Keratinocyte (primary cell): ENCODE data around the gene MAP3K20. TPM values are rescaled to one million over a fixed set of nuclear protein-coding genes. Genes with fewer than 3 reads are reported as not detected.

Experiments used
- DNase-seq: peaks from one replicate; pipeline ENCODE4 v3.0.0-alpha.2; 2011; ENCODE audit warnings: low read depth, missing footprints, low spot score
- FAIRE-seq: peaks from 2 replicates; lab custom pipeline; 2011; peaks lifted over from hg19 to GRCh38; lab: Jason Lieb, UNC
- H2AFZ ChIP-seq: 2 replicates; pipeline ENCODE4 v1.6.0; 2012; ENCODE audit warnings: low read length, control low read depth, inconsistent platforms; ENCODE audit not compliant: control insufficient read depth
- H3K27ac ChIP-seq: 2 replicates; pipeline ENCODE4 v1.5.1; 2011; ENCODE audit warnings: low read length; ENCODE audit not compliant: control insufficient read depth, insufficient read depth
- H3K27me3 ChIP-seq: 3 replicates; pipeline ENCODE4 v1.6.0; 2011; ENCODE audit warnings: low read length; ENCODE audit not compliant: control insufficient read depth, insufficient read depth; ENCODE audit errors: extremely low read depth
- H3K36me3 ChIP-seq, 2 experiments: 2 replicates in 1 of 2; 3 replicates in 1 of 2; pipeline ENCODE4 v1.5.1; 2011; ENCODE audit warnings: low read length in 2 of 2, mild to moderate bottlenecking in 1 of 2; ENCODE audit not compliant: control insufficient read depth in 2 of 2, insufficient read depth in 2 of 2; ENCODE audit errors: extremely low read depth in 1 of 2
- H3K4me1 ChIP-seq: 3 replicates; pipeline ENCODE4 v1.5.1; 2011; ENCODE audit warnings: low read length; ENCODE audit not compliant: control insufficient read depth, insufficient read depth; ENCODE audit errors: extremely low read depth
- H3K4me2 ChIP-seq: 3 replicates; pipeline ENCODE4 v1.6.0; 2011; ENCODE audit warnings: low read depth, low read length; ENCODE audit not compliant: control insufficient read depth, insufficient read depth; ENCODE audit errors: extremely low read depth
- H3K4me3 ChIP-seq, 3 experiments: fragments of 200-600 bp in 1 of 3; sonication (generic) in 1 of 3; 2 replicates in 2 of 3; 3 replicates in 1 of 3; pipeline ENCODE4 v1.5.1; 2011 to 2016; ENCODE audit warnings: low read length in 3 of 3, mild to moderate bottlenecking in 3 of 3, control low read depth in 2 of 3, inconsistent platforms in 1 of 3, low read depth in 1 of 3, mixed read lengths in 1 of 3, mixed run types in 1 of 3, moderate library complexity in 1 of 3; ENCODE audit not compliant: control insufficient read depth in 2 of 3, insufficient read depth in 2 of 3; ENCODE audit errors: extremely low read depth in 1 of 3
- H3K79me2 ChIP-seq: 2 replicates; pipeline ENCODE4 v1.6.0; 2012; ENCODE audit warnings: low read length; ENCODE audit not compliant: control insufficient read depth, insufficient read depth
- H3K9ac ChIP-seq: 3 replicates; pipeline ENCODE4 v1.6.0; 2011; ENCODE audit warnings: low read length; ENCODE audit not compliant: control insufficient read depth, insufficient read depth; ENCODE audit errors: extremely low read depth
- H3K9me1 ChIP-seq: 3 replicates; pipeline ENCODE4 v1.6.0; 2011; ENCODE audit warnings: low read length; ENCODE audit not compliant: control insufficient read depth, insufficient read depth; ENCODE audit errors: extremely low read depth
- H3K9me3 ChIP-seq: 2 replicates; pipeline ENCODE4 v1.5.1; 2012; ENCODE audit warnings: low read depth, low read length; ENCODE audit not compliant: control insufficient read depth
- H4K20me1 ChIP-seq: 3 replicates; pipeline ENCODE4 v1.6.0; 2011; ENCODE audit warnings: low read length; ENCODE audit not compliant: control insufficient read depth, insufficient read depth; ENCODE audit errors: extremely low read depth
- CTCF ChIP-seq, 3 experiments: IDR thresholded peaks in 1 of 3; conservative IDR thresholded peaks in 1 of 3; optimal IDR thresholded peaks in 1 of 3; 2 replicates in 2 of 3; 3 replicates in 1 of 3; pipeline versions ENCODE3 to v1.5.1; 2011; ENCODE audit warnings: low read length in 3 of 3, mild to moderate bottlenecking in 3 of 3, moderate library complexity in 2 of 3, control low read depth in 1 of 3, inconsistent platforms in 1 of 3; ENCODE audit not compliant: insufficient read depth in 2 of 3; ENCODE audit errors: extremely low read depth in 1 of 3
- EZH2 ChIP-seq: IDR thresholded peaks from one replicate; pipeline ENCODE4 v1.6.1; 2012; ENCODE audit warnings: inconsistent platforms, mild to moderate bottlenecking, low read length, moderate library complexity
- dilution Hi-C: fragments of 300-500 bp; cut with MboI; formaldehyde crosslinking; loops from one replicate; pipeline ENCODE4 v1.7.0; 2020; ENCODE audit warnings: low sequenced_read_pairs; ENCODE audit not compliant: extremely low pct_ligation_motif_present
- polyA plus RNA-seq, 5 experiments: library from polyadenylated mRNA; depleted of rRNA in 3 of 5; stranded (reverse) in 3 of 5; stranded (forward) in 1 of 5; unstranded in 1 of 5; fragments of >200 nt; gene quantifications; 1 replicate in 1 of 5; 2 replicates in 3 of 5; 3 replicates in 1 of 5; pipeline versions ENCODE4 v1.2.1 to v1.2.3, GENCODE V29; 2011 to 2012; ENCODE audit warnings: missing spikeins in 2 of 5, low read depth in 1 of 5, low replicate concordance in 1 of 5

Gene MAP3K20
- polyA plus RNA-seq, 1 donor (not counting 4 experiments of a cell fraction or from before 2014, with no cell fraction given): 31.7 TPM

- DNase-seq (no peak), FAIRE-seq (no peak)
- dilution Hi-C loops: no loop called here
- Histone ChIP-seq H3K4me1 (peaks cover 22% of the 10 kb centered on the region), H3K36me3 (no peaks in the 10 kb centered on the region), H2AFZ (no peak overlapping the region), H3K79me2 (no peaks in the 10 kb centered on the region), H3K9me3 (no peaks in the 10 kb centered on the region), H3K4me2 (no peak overlapping the region), H3K27me3 (no peaks in the 10 kb centered on the region), H3K9me1 (no peaks in the 10 kb centered on the region), H3K27ac (no peak overlapping the region), H3K9ac (no peak overlapping the region), H4K20me1 (no peaks in the 10 kb centered on the region), H3K4me3 (no peak overlapping the region)
- TF ChIP-seq EZH2 (no peak), CTCF (optimal IDR thresholded peaks at IDR 0.05 in 1 of 3, IDR thresholded peaks at IDR 0.05 in 1 of 3, conservative IDR thresholded peaks at IDR 0.05 in 1 of 3; ENCODE audit: extremely low read depth in 1 of 3, insufficient read depth in 2 of 3, low read length in 3 of 3) (no peak)
Measured at GRCh38 chr2:173053043-173053699, 22.5 kb upstream of the MAP3K20 start.

GRCh38 chr2:173054466-173054865, 21.2 kb upstream of the MAP3K20 start:
- FAIRE-seq (no peak), DNase-seq (no peak)
- no peak overlapping the region for H2AFZ ChIP-seq
- H3K4me1 ChIP-seq: peaks cover 16% of the 10 kb centered on the region
- no peaks in the 10 kb centered on the region for H3K36me3 ChIP-seq
- H3K9me3 ChIP-seq: no peaks in the 10 kb centered on the region
- H3K27ac ChIP-seq: no peak overlapping the region
- dilution Hi-C loops: no loop called here
- TF ChIP-seq EZH2 (no peak), CTCF (optimal IDR thresholded peaks at IDR 0.05 in 1 of 3, IDR thresholded peaks at IDR 0.05 in 1 of 3, conservative IDR thresholded peaks at IDR 0.05 in 1 of 3; ENCODE audit: extremely low read depth in 1 of 3, insufficient read depth in 2 of 3, low read length in 3 of 3) (no peak)
- H3K4me3 ChIP-seq: no peak overlapping the region
- H4K20me1 ChIP-seq: no peaks in the 10 kb centered on the region
- H3K9me1 ChIP-seq: no peaks in the 10 kb centered on the region
- H3K27me3 ChIP-seq: no peaks in the 10 kb centered on the region
- no peaks in the 10 kb centered on the region for H3K79me2 ChIP-seq
- H3K9ac ChIP-seq: no peak overlapping the region
- H3K4me2 ChIP-seq: no peak overlapping the region
